Measurements from ENCODE around the gene DDX60.

- TF ChIP-seq, protein P1, sequence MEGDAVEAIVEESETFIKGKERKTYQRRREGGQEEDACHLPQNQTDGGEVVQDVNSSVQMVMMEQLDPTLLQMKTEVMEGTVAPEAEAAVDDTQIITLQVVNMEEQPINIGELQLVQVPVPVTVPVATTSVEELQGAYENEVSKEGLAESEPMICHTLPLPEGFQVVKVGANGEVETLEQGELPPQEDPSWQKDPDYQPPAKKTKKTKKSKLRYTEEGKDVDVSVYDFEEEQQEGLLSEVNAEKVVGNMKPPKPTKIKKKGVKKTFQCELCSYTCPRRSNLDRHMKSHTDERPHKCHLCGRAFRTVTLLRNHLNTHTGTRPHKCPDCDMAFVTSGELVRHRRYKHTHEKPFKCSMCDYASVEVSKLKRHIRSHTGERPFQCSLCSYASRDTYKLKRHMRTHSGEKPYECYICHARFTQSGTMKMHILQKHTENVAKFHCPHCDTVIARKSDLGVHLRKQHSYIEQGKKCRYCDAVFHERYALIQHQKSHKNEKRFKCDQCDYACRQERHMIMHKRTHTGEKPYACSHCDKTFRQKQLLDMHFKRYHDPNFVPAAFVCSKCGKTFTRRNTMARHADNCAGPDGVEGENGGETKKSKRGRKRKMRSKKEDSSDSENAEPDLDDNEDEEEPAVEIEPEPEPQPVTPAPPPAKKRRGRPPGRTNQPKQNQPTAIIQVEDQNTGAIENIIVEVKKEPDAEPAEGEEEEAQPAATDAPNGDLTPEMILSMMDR (conservative IDR thresholded peaks at IDR 0.05; ENCODE audit: low read depth, low read length), result no peak
- no peak for TF ChIP-seq EZH2 (IDR thresholded peaks at IDR 0.05; ENCODE audit: borderline replicate concordance, low read depth, low read length, poor library complexity, severe bottlenecking)
Measured at GRCh38 chr4:168293386-168293975, 25.1 kb downstream of the DDX60 start.

Data from A673 (cell line).